GM21825 (cell line): ENCODE measurements around the gene ATF6.
"Not testable (repeated sequence)": the region's sequence is repeated elsewhere in the genome, so short reads cannot be mapped to it uniquely, and the experiment has no call there.

Experiments
- ATAC-seq: cut with Tn5 transposase; IDR thresholded peaks from one replicate; pipeline ENCODE4 v1.9.1; 2021; ENCODE audit warnings: mild to moderate bottlenecking, moderate library complexity; ENCODE audit not compliant: unreplicated experiment

Gene ATF6

DNA sequence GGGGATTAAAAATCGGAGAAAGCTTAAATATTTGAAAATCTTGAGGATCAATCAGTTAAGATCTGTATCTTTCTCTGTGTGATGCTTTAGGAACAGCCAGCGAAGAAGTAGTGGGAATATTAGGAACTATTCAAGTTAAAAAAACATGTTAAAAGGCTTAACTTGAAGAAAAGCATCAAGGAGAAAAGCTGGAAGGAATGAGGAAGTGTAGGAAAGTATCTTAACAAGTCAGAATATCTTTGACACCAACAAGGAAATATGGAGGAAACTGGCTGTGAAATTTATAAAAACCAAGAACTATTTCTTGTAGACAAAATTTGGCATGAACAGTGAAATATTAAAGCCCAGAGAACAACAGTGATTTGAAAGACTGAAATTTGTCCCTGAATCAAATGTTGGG, 60.4 kb downstream of the ATF6 start:
- ATAC-seq = no peak

DNA sequence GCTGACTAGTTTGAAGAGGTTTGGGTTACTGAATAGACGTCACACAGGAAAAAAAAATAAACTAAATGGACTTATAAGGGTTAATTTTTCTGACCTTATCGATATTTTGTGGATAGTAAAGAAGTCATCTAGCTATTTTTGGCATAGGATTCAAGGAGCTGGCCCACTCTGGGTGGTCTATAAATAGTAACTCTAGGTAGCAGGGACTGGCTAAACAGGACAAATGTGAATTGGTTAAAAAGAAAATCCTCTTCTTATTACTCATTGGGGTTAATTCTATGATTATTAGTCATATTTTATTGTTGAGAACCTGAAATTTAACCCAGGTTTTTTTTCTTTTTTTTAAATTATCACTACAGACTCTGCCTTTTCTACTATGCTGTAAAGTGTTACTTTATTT, 61.7 kb downstream of the ATF6 start:
- ATAC-seq = no peak

DNA sequence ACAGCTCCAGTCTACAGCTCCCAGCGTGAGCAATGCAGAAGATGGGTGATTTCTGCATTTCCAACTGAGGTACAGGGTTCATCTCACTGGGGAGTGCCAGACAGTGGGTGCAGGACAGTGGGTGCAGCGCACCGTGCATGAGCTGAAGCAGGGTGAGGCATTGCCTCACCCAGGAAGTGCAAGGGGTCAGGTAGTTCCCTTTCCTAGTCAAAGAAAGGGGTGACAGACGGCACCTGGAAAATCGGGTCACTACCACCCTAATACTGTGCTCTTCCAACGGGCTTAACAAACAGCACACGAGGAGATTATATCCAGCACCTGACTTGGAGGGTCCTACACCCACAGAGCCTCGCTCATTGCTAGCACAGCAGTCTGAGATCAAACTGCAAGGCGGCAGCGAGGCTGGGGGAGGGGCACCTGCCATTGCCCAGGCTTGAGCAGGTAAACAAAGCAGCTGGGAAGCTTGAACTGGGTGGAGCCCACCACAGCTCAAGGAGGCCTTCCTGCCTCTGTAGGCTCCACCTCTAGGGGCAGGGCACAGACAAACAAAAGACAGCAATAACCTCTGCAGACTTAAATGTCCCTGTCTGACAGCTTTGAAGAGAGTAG, 66.3 kb downstream of the ATF6 start:
- ATAC-seq = not testable (repeated sequence)

DNA sequence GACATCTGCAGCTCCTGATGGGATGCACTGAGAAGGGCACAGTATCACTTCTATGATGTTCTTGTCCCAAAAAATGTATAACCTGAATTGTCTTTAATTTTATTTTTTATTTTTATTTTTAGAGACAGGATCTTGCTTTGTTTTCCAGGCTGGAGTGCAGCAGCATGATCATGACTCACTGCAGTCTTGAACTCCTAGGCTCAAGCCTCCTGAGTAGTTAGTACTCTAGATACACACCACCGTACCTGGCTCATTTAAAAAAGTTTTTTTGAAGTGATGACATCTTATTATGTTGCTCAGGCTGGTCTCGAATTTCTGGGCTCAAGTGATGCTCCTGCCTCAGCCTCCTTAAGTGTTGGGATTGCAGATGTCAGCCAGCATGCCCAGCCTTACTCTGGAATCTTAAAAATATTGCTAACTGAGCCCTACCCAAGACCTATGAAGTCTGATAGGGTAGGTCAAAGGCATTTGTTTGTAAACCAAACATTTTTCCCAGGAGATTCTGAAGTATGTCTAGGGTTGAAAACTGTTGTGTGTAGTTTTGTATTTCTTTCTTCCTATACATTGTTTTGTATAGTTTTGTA, 68.9 kb downstream of the ATF6 start:
- ATAC-seq = no peak

DNA sequence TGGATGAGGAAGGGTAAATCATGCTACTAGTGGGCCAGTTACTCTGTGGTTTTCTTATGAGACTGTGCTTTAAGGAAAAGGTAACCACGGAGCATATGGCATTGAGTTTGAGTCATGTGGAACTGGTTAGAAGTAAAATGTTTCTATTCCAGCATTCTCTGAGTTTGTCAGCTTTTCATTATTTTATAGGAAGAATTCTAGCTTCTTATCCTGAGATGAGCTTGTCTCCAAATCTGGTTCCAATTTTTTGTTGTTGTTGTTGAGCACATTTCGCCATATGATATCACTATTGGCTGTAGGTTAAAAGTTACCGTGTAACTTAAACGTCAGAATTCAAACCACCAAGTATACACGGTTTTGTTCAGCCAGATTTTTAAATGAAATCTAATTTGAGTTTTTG, 69.9 kb downstream of the ATF6 start:
- no peak for ATAC-seq

DNA sequence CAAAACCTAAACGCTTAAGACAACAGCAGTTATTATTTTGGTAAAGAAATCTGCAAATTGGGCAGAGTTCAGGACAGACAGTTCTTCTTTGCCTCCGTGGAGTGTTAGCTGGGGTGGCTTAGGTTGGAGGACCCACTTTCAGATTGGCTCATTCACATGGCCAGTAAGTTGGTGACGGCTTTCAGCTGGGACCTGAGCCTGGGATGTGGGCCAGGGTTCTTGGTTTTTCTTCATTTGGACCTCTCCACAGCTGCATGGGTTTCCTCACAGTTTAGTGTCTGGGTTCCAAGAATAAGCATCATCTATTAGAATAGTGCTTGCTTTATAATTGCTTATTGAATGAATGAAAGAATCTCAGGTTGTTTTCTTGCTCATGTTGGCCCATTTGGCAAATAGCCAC, 72.2 kb downstream of the ATF6 start:
- no peak for ATAC-seq

GRCh38 chr1:161838885-161839284, 72.8 kb downstream of the ATF6 start:
- no peak for ATAC-seq

DNA sequence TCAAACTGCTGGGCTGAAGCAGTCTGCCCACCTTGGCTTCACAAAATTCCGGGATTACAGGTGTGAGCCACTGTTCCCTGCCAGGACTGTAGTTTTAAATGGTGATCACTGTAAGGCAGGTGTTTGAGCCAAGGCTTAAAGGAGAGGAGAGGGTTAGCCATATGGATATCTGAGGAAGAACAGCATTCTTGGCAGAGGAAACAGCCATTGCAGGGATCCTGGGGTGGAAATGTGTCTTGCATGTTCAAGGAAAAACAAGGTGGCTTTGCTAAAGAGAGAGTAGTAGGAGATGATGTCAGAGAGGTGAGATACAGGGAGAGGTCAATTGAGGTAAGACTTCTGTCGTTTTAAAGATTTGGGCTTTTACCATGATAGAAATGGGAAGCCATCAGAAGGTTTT, 73.5 kb downstream of the ATF6 start:
- ATAC-seq = no peak

DNA sequence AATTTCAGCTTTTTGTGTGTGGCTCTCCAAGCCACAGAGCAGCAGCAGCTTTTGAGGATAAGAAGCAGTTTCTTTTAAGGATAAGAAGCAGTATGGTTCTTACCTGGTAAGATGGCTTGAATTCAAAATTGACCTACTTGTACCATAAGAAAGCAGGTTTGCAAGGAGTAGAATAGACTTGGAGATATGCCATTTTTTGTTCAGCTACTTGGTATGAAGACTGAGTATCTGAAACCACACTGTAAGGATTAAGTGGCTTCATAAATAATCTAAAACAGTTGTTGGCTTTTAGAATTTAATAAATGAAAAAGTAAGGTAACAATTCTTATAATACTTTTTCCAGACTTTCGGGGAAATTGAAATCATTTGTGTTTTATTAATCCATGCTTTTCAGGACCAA, 74.2 kb downstream of the ATF6 start:
- no peak for ATAC-seq

GRCh38 chr1:161843156-161843555, 77.0 kb downstream of the ATF6 start:
- ATAC-seq = no peak

- no peak for ATAC-seq
Observed at GRCh38 chr1:161844696-161845095, 78.6 kb downstream of the ATF6 start.

DNA sequence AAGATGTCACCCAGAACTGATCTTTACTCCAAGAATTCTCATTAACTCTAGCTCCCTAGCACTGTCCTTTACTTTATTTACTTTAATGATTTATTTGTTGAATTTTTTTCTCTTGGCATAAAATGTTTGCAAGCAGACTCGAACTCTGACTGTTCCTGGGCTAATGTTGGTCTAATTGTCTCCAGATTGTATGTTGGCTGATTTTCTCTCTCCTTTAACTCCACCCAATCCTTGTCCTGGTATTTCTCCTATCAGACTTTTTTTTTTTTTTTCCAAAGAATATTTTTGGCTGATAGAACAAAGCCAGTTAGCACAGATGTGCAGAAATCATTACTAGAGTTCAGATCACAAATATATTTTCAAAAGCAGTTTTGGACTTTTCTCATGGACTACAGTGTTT, 82.6 kb downstream of the ATF6 start:
- ATAC-seq = no peak

DNA sequence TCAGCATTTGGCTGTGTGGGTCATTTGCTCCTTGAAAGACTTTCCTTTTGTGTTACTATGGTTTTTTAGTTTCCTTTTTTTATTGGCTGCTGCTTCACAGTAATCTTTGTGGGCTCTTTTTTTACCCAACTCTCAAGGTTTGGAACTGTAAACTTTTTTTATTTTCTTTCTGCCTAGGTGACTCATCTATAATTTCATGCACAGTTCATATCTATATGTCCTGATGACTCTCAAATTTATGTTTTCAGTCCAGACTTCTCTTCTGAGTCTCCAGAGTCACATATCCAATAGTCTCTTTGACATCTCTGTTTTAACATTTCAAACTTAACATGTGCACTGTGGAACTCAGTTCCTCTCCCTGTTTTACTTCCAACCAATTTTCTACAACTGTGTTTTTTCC, 83.4 kb downstream of the ATF6 start:
- ATAC-seq = no peak

DNA sequence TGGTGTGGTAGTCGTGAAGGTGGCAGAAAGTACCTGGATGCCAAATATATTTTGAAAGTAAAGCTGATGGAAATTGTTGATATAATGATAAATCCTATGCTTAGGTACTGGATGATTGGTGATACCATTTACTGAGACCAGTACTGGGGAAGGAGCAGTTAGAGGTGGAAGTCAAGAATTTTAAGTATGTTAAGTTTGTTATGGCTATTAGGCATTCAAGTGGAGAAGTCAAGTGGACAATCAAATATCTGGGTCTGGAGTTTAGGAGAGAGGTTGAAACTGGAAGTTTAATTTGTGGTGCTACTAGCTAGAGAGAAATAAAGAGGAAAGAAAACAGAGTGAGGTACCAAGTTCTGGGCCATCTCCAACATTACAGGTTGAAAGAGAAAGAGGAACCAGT, 89.1 kb downstream of the ATF6 start:
- ATAC-seq = no peak

GRCh38 chr1:161858271-161858670, 92.2 kb downstream of the ATF6 start:
- no peak for ATAC-seq

GRCh38 chr1:161863549-161863948, 97.4 kb downstream of the ATF6 start:
- ATAC-seq = no peak

DNA sequence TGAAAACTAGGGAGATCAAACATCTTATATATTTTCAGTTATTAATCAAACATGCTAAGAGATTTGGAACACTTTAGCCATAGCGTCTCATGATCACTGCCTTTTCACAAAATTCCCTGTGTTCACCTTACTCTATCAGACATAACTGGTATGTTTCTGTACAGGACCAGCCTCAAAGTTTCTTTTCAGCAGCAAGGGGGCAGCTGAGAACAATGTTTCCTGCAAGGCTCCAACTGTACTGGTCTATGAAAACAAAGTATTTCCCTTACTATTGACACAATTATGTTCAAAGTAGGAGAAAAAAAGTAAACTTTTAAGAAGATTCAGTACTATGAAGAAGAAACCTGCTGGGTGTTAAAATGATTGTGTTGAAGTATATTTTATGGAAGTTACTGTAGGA, 98.5 kb downstream of the ATF6 start:
- ATAC-seq = no peak

GRCh38 chr1:161866241-161866640, 100.1 kb downstream of the ATF6 start:
- no peak for ATAC-seq

DNA sequence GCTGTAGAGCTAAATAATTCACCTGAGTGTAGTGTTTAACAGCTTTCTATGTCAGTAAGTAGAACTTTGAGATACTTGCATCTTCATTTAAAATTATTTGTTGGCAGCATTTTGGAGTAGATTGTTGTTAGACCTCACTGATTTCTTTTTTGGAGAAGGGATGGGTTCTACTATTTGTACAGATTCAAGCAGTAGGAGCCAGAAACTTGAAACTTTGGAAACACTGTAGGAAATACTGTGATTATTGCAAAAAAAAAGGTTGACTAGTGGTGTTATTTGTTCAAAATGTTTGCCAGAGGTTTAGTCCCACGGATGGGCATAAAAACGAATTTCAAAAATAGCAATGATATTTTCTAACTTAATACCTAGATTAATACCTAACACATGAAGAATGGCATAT, 102.7 kb downstream of the ATF6 start:
- no peak for ATAC-seq

DNA sequence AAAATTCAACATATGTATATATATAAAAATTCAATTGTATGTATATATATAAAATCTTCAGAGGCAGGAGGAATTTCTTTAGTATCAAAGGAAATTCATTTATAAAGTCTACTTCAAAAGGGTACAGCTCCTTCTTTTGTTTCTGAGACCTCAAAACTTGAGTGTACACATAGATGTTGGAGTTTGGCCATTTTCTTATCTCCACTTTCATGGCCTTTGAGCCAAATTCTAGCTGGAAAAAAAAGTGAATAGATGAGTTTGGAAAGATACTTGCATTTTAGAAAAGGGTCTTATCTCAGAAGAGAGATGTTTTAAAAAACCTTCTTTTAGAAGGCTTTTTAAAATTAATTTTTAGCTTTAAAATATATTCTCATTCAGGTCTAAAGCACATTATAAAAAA, 103.2 kb downstream of the ATF6 start:
- no peak for ATAC-seq

DNA sequence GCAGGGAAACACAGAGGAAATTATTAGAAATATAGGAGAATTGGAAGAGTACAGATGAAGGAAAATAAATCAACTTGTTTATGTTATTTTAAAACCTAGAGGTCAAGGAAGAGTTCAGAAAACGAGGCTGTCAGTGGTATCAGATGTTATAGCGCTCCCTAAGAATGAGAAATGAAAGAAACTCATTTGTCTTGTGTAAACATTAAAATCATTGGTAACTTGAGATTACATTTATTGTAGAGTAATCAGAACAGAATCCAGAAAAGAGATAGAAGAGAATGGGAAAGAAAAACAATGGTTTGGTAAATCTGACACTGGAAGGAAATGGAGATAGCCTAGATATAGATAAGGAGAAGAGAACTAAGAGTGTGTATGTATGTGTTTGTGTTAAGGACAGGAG, 106.4 kb downstream of the ATF6 start:
- ATAC-seq = no peak

- ATAC-seq = no peak
Observed at GRCh38 chr1:161879261-161879660, 113.1 kb downstream of the ATF6 start.

DNA sequence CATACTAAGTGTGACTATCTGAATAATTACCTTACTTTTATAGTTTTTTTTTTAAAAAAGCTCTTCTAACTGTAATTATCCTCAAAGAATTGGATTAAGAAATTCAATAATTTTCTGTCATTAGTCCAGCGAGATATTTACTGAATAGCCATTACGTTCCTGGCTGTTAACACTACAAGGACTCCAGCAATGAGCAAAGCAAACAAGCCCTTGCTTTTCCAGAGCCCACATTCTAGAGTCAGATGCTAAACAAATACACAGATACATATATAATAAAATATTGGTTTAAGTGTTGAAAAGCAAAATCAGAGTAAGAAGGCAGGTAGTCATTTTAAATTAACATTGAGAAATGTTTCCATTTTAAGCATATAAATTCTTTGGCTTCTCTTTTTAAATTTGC, 118.4 kb downstream of the ATF6 start:
- ATAC-seq = no peak
